Activated CD4-positive, alpha-beta T cell treated with anti-CD3 and anti-CD28 coated beads for 36 hours (primary cell): Measurements from ENCODE around the gene ASMTL. TPM values are rescaled to one million over a fixed set of nuclear protein-coding genes. Genes with fewer than 3 reads are reported as not detected.
"Not testable (repeated sequence)": the region's sequence is repeated elsewhere in the genome, so short reads cannot be mapped to it uniquely, and the experiment has no call there.

ENCODE experiments used
- ATAC-seq: fragments of 200-7000 bp; cut with Tn5 transposase; one replicate; pipeline ENCODE4 v1.10.0; 2021; ENCODE audit warnings: mild to moderate bottlenecking, moderate library complexity
- CTCF ChIA-PET: fragments of 350-600 bp; sonication (Branson Sonifier 250); formaldehyde crosslinking; loops from one replicate; lab custom pipeline; 2021; ENCODE audit warnings: antibody characterized with exemption; lab: Charles Lee
- POLR2A ChIA-PET: fragments of 350-600 bp; sonication (Branson Sonifier 250); formaldehyde crosslinking; loops from one replicate; lab custom pipeline; 2021; ENCODE audit warnings: antibody characterized with exemption, inconsistent platforms; lab: Charles Lee
- DNase-seq: peaks from one replicate; pipeline ENCODE4 v3.0.0-alpha.2; 2020
- H3K27ac Mint-ChIP-seq: one replicate; pipeline ENCODE4 v1.8.0; 2021; ENCODE audit warnings: mixed read lengths
- H3K27me3 Mint-ChIP-seq: one replicate; pipeline ENCODE4 v1.8.0; 2021; ENCODE audit warnings: mixed read lengths
- H3K36me3 Mint-ChIP-seq: one replicate; pipeline ENCODE4 v1.8.0; 2021; ENCODE audit warnings: low read depth, mixed read lengths
- H3K4me1 Mint-ChIP-seq: one replicate; pipeline ENCODE4 v1.8.0; 2021; ENCODE audit warnings: mixed read lengths
- H3K4me3 Mint-ChIP-seq: one replicate; pipeline ENCODE4 v1.8.0; 2021; ENCODE audit warnings: mild to moderate bottlenecking, moderate library complexity, mixed read lengths
- H3K9me3 Mint-ChIP-seq: one replicate; pipeline ENCODE4 v1.8.0; 2021; ENCODE audit warnings: low read depth, mixed read lengths
- intact Hi-C, 2 experiments: fragments of 100-400 bp; cut with DNase I in 1 of 2; cut with micrococcal nuclease in 1 of 2; formaldehyde crosslinking; loops; one replicate each; pipeline versions ENCODE4 v1.14.2 to v1.15.1; 2022 to 2024; cut with DNase I, micrococcal nuclease
- total RNA-seq, 2 experiments: library from RNA; stranded (reverse); gene quantifications; one replicate each; pipeline ENCODE4 v1.2.3, GENCODE V29; 2021

ASMTL gene
- total RNA-seq, 2 experiments from 2014 or later: 33.9 to 38.3 TPM

DNA sequence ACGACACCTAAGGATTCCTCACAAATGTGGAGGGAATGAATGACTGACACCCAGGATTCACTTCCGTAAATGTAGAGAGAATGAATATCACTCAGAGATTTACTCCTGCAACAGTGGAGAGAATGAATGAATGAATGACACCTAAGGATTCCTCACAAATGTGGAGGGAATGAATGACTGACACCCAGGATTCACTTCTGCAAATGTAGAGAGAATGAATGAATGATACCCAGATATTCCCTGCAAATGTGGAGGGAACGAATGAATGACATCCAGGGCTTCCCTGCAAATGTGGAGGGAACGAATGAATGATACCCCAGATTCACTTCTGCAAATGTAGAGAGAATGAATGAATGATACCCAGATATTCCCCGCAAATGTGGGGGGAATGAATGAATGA lies 36.6 kb upstream of the ASMTL start:
- H3K27me3 Mint-ChIP-seq, POLR2A ChIA-PET, ATAC-seq, CTCF ChIA-PET, H3K27ac Mint-ChIP-seq, intact Hi-C loops, DNase-seq, H3K4me3 Mint-ChIP-seq: not testable (repeated sequence)
- peaks cover 22% of the 10 kb centered on the region for H3K4me1 Mint-ChIP-seq
- H3K9me3 Mint-ChIP-seq: peaks cover 12% of the 10 kb centered on the region
- H3K36me3 Mint-ChIP-seq: peaks cover 37% of the 10 kb centered on the region

DNA sequence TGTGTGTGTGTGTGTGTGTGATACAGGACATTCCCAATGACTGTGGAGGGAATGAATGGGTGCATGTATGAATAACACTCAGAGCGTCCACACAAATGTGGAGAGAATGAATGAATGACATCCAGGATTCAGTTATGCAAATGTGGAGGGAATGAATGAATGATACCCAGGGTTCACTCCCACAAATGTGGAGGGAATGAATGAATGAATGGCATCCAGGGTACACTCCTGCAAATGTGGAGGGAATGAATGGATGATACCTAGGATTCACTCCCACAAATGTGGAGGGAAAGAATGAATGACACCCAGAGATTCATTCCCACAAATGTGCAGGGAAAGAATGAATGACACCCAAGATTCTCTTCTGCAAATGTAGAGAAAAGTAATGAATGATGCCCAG lies 36.0 kb upstream of the ASMTL start:
- Mint-ChIP-seq H3K4me3 (no peak overlapping the region), H3K36me3 (peaks cover 41% of the 10 kb centered on the region), H3K4me1 (peaks cover 25% of the 10 kb centered on the region), H3K27me3 (no peaks in the 10 kb centered on the region), H3K27ac (peak overlapping the region; percentile 27), H3K9me3 (peaks cover 12% of the 10 kb centered on the region)
- intact Hi-C loops: no loop called here
- POLR2A ChIA-PET: no interaction called here
- no peak for ATAC-seq
- DNase-seq: no peak
- CTCF ChIA-PET: no interaction called here

GRCh38 chrX:1488141-1488540 lies 35.4 kb upstream of the ASMTL start:
- Mint-ChIP-seq H3K27ac (peak overlapping the region; percentile 27), H3K9me3 (peaks cover 12% of the 10 kb centered on the region), H3K4me1 (peaks cover 25% of the 10 kb centered on the region), H3K27me3 (no peaks in the 10 kb centered on the region), H3K4me3 (no peak overlapping the region), H3K36me3 (peaks cover 41% of the 10 kb centered on the region)
- CTCF ChIA-PET: no interaction called here
- ATAC-seq: no peak
- intact Hi-C loops: no loop called here
- no peak for DNase-seq
- POLR2A ChIA-PET: no interaction called here

DNA sequence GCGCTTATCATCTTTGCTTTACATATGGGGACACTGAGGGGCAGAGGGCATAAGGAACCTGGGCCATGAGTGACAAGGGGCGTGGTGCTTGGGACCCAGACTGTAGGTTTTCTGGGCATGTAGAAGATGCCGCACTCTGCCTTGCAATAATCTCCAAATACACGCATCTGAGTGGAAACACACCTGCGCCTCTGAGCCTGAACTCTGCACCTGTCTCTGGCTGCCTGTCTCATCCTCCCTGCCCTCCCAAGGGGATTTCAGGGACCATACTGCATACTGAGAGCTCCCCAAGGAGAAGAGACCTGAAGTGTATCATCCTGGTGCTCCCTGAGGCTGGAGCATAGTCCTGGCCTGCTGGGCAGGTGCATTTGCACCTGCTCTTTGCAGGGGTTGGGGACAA lies 34.7 kb upstream of the ASMTL start:
- CTCF ChIA-PET: no interaction called here
- POLR2A ChIA-PET: no interaction called here
- H3K4me3 Mint-ChIP-seq: no peak overlapping the region
- H3K4me1 Mint-ChIP-seq: peaks cover 21% of the 10 kb centered on the region
- H3K27me3 Mint-ChIP-seq: no peaks in the 10 kb centered on the region
- intact Hi-C loops: no loop called here
- DNase-seq: no peak
- H3K36me3 Mint-ChIP-seq: peaks cover 43% of the 10 kb centered on the region
- peak overlapping the region; percentile 8 for H3K27ac Mint-ChIP-seq
- peaks cover 12% of the 10 kb centered on the region for H3K9me3 Mint-ChIP-seq
- ATAC-seq: no peak

DNA sequence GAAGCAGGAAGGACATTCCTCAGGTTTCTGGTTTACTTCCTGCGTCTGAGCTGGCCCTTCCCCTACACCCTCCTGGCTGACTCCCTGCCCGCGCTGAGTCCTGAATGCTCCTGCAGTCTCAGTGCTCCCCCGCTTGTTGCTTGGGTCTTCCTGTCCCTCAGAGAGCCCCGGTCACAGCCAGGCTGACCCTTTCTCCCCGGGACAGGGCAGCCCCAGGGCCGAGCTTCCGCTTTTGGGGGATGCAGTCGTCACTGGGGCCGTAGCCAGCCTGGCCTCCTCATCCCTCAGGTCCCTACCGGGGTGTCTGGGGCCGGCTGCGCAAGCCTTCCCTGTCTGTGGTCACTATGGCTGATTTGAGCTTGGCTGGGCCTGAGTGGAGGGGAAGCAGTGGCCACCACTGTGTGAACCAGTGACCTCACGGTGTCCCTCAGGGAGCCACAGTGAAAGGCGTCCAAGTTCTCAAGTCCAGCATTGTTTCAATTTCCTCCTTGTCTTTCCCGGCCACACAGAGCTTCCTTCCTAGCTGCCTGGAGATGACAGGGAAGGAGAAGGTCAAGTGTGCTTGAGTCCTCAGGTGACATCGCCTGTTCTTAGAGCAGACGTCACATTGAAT lies 34.1 kb upstream of the ASMTL start:
- ChIA-PET CTCF (no interaction called here), POLR2A (no interaction called here)
- peaks cover 25% of the 10 kb centered on the region for H3K4me1 Mint-ChIP-seq
- H3K27me3 Mint-ChIP-seq: no peaks in the 10 kb centered on the region
- no peak overlapping the region for H3K4me3 Mint-ChIP-seq
- H3K36me3 Mint-ChIP-seq: peaks cover 40% of the 10 kb centered on the region
- DNase-seq: no peak
- ATAC-seq: no peak
- peak overlapping the region; percentile 8 for H3K27ac Mint-ChIP-seq
- H3K9me3 Mint-ChIP-seq: peaks cover 9% of the 10 kb centered on the region
- intact Hi-C loops: no loop called here

- H3K36me3 Mint-ChIP-seq: peaks cover 34% of the 10 kb centered on the region
- no peak for ATAC-seq
- POLR2A ChIA-PET: no interaction called here
These were observed 33.5 kb upstream of the ASMTL start for GRCh38 chrX:1486177-1486576.

GRCh38 chrX:1485033-1485432 lies 32.3 kb upstream of the ASMTL start:
- H3K4me3 Mint-ChIP-seq: no peak overlapping the region
- no peak for DNase-seq
- H3K36me3 Mint-ChIP-seq: peaks cover 33% of the 10 kb centered on the region
- H3K9me3 Mint-ChIP-seq: peaks cover 5% of the 10 kb centered on the region
- no peak overlapping the region for H3K27ac Mint-ChIP-seq
- intact Hi-C loops: no loop called here
- no peak for ATAC-seq
- POLR2A ChIA-PET: no interaction called here
- no peaks in the 10 kb centered on the region for H3K27me3 Mint-ChIP-seq
- peaks cover 40% of the 10 kb centered on the region for H3K4me1 Mint-ChIP-seq
- CTCF ChIA-PET: no interaction called here

More at GRCh38 chrX:1486177-1486576, 33.5 kb upstream of the ASMTL start:
- H3K4me1 Mint-ChIP-seq: peaks cover 29% of the 10 kb centered on the region
- H3K27me3 Mint-ChIP-seq: no peaks in the 10 kb centered on the region
- intact Hi-C loops: no loop called here
- H3K9me3 Mint-ChIP-seq: peaks cover 6% of the 10 kb centered on the region
- DNase-seq: no peak
- no peak overlapping the region for H3K4me3 Mint-ChIP-seq
- CTCF ChIA-PET: no interaction called here
- peak overlapping the region; percentile 42 for H3K27ac Mint-ChIP-seq

DNA sequence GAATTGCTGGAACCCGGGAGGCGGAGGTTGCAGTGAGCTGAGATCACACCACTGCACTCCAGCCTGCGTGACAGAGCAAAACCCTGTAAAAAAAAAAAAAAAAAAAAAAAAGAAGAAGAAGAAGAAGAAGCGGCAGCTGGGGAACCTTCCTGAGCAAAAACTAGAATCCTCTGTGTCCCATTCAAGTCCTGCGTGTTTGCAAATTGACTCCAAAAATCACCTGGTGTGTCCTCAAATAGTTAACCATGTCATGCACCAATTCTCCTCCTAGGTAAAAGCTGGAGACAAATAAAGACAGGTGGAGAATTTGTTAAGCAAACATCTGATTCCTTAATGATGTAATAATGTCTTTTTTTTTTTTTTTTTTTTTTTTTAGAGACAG lies 31.9 kb upstream of the ASMTL start:
- POLR2A ChIA-PET: no interaction called here
- no peak overlapping the region for H3K4me3 Mint-ChIP-seq
- peaks cover 9% of the 10 kb centered on the region for H3K9me3 Mint-ChIP-seq
- H3K27me3 Mint-ChIP-seq: no peaks in the 10 kb centered on the region
- CTCF ChIA-PET: no interaction called here
- H3K27ac Mint-ChIP-seq: peak overlapping the region; percentile 81
- H3K4me1 Mint-ChIP-seq: peaks cover 44% of the 10 kb centered on the region
- H3K36me3 Mint-ChIP-seq: peaks cover 37% of the 10 kb centered on the region
- intact Hi-C loops: loop anchor here (5.0 kb wide), 2 partner anchors 38 to 43 kb away; no protein-coding TSS in a partner anchor
- ATAC-seq: no peak
- DNase-seq: no peak

DNA sequence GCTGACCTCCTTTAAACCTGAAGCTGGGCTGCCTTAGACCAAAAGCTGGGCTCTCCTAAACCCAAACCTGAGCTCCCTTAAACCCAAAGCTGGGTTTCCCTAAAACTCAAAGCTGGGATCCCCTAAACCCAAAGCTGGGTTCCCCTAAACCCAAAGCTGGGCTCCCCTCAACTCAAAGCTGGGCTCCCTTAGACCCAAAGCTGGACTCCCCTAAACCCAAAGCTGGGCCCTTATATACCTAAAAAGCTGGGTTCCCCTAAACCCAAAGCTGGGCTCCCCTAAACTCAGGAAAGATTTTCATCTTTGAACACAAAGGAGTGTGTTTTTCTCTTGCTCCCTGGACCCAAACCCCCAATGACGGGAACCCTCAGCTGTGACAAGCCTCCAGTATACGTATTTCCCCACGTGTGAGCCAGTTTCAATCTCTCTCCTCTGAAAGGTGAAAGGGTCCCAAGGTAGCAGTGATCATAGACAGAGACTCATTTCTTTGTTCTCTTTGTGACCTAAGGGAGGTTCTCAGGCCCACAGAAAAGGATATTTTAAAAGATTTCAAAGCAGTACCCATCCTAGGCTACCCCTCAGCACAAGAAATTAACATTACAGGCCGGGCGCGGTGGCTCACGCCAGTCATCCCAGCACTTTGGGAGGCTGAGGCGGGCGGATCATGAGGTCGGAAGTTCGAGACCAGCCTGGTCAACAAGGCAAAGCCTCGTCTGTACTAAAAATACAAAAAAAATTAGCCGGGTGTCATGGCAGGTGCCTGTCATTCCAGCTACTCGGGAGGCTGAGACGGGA lies 31.3 kb upstream of the ASMTL start:
- H3K36me3 Mint-ChIP-seq: peaks cover 38% of the 10 kb centered on the region
- H3K9me3 Mint-ChIP-seq: peaks cover 11% of the 10 kb centered on the region
- no peaks in the 10 kb centered on the region for H3K27me3 Mint-ChIP-seq
- ATAC-seq (peak; percentile 40), DNase-seq (peak; percentile 54)
- peaks cover 49% of the 10 kb centered on the region for H3K4me1 Mint-ChIP-seq
- ChIA-PET CTCF (no interaction called here), POLR2A (no interaction called here)
- H3K27ac Mint-ChIP-seq: peak overlapping the region; percentile 87
- no peak overlapping the region for H3K4me3 Mint-ChIP-seq
- intact Hi-C loops: loop anchor here (5.0 kb wide), 2 partner anchors 38 to 43 kb away; no protein-coding TSS in a partner anchor

GRCh38 chrX:1482530-1482928 lies 29.8 kb upstream of the ASMTL start:
- Mint-ChIP-seq H3K9me3 (peaks cover 13% of the 10 kb centered on the region), H3K4me3 (peak overlapping the region; percentile 82), H3K27ac (peak overlapping the region; percentile 99), H3K4me1 (peaks cover 61% of the 10 kb centered on the region), H3K36me3 (peaks cover 37% of the 10 kb centered on the region)
- DNase-seq, CTCF ChIA-PET, POLR2A ChIA-PET, ATAC-seq, H3K27me3 Mint-ChIP-seq: not testable (repeated sequence)
- intact Hi-C loops: loop anchor here (1.0 to 5.0 kb wide), 4 partner anchors 14 to 45 kb away; no protein-coding TSS in a partner anchor

GRCh38 chrX:1481636-1482529 lies 29.2 kb upstream of the ASMTL start:
- no peaks in the 10 kb centered on the region for H3K27me3 Mint-ChIP-seq
- H3K4me3 Mint-ChIP-seq: peak overlapping the region; percentile 82
- ChIA-PET POLR2A (no interaction called here), CTCF (no interaction called here)
- DNase-seq (peak; percentile 87), ATAC-seq (peak; percentile 73)
- intact Hi-C loops: loop anchor here (1.0 to 5.0 kb wide), 8 partner anchors 14 to 55 kb away; partner anchors contain the start of gene P2RY8 (in 1 of the 2)
- H3K9me3 Mint-ChIP-seq: peaks cover 13% of the 10 kb centered on the region
- peak overlapping the region; percentile 99 for H3K27ac Mint-ChIP-seq
- H3K4me1 Mint-ChIP-seq: peaks cover 65% of the 10 kb centered on the region
- peaks cover 37% of the 10 kb centered on the region for H3K36me3 Mint-ChIP-seq
